Endothelial cell of umbilical vein (primary cell): ENCODE results near the gene LRFN2. TPM values are rescaled to one million over a fixed set of nuclear protein-coding genes. Genes with fewer than 3 reads are reported as not detected.

Source experiments
- BruUV-seq: library from RNA; stranded (reverse); fragments of 400-500 nt; replicated peaks from 2 replicates; lab custom pipeline; 2021; lab: Mats Ljungman, UMichigan
- CTCF ChIA-PET: fragments of 300-600, 350-600 bp; sonication (Branson Sonifier 250); formaldehyde crosslinking; loops from one replicate; lab custom pipeline; 2021; ENCODE audit warnings: antibody characterized with exemption, inconsistent platforms; lab: Charles Lee
- POLR2A ChIA-PET: fragments of 300-600, 350-600 bp; sonication (Branson Sonifier 250); formaldehyde crosslinking; loops from one replicate; lab custom pipeline; 2021; ENCODE audit warnings: antibody characterized with exemption, inconsistent platforms; lab: Charles Lee
- DNase-seq: peaks from one replicate; pipeline ENCODE4 v3.0.0-alpha.2; 2011; ENCODE audit warnings: low read depth, low spot score
- FAIRE-seq: peaks from 2 replicates; lab custom pipeline; 2011; peaks lifted over from hg19 to GRCh38; lab: Jason Lieb, UNC
- H2AFZ ChIP-seq: 2 replicates; pipeline ENCODE4 v1.6.0; 2012; ENCODE audit warnings: low read depth, low read length, control low read depth, inconsistent platforms
- H3K27ac ChIP-seq: 2 replicates; pipeline ENCODE4 v1.5.1; 2011; ENCODE audit warnings: low read depth, mild to moderate bottlenecking, control low read depth, low read length, moderate library complexity; ENCODE audit not compliant: insufficient read depth
- H3K27me3 ChIP-seq, 2 experiments: 2 replicates each; pipeline versions ENCODE4 v1.6.0 to v1.6.1; 2011; ENCODE audit warnings: low read length in 2 of 2, mixed read lengths in 1 of 2; ENCODE audit not compliant: control insufficient read depth in 2 of 2, insufficient read depth in 2 of 2
- H3K36me3 ChIP-seq, 2 experiments: 2 replicates in 1 of 2; 3 replicates in 1 of 2; pipeline ENCODE4 v1.5.1; 2011; ENCODE audit warnings: low read length in 2 of 2, mild to moderate bottlenecking in 1 of 2, moderate library complexity in 1 of 2; ENCODE audit not compliant: control insufficient read depth in 2 of 2, insufficient read depth in 2 of 2; ENCODE audit errors: extremely low read depth in 1 of 2
- H3K4me1 ChIP-seq: 3 replicates; pipeline ENCODE4 v1.5.1; 2011; ENCODE audit warnings: mild to moderate bottlenecking, low read length; ENCODE audit not compliant: control insufficient read depth, insufficient read depth; ENCODE audit errors: extremely low read depth
- H3K4me2 ChIP-seq: 2 replicates; pipeline ENCODE4 v1.6.1; 2011; ENCODE audit warnings: low read length, control low read depth, mixed read lengths; ENCODE audit not compliant: insufficient read depth
- H3K4me3 ChIP-seq, 3 experiments: fragments of 200-600 bp in 1 of 3; sonication (generic), shearing (Covaris generic) in 1 of 3; replicated peaks in 1 of 3; 2 replicates each; pipeline ENCODE4 v1.5.1; 2011 to 2016; ENCODE audit warnings: control low read depth in 3 of 3, low read length in 3 of 3, mild to moderate bottlenecking in 2 of 3, inconsistent platforms in 1 of 3, low read depth in 1 of 3, moderate library complexity in 1 of 3; ENCODE audit not compliant: insufficient read depth in 1 of 3
- H3K79me2 ChIP-seq: 2 replicates; pipeline ENCODE4 v1.6.0; 2012; ENCODE audit warnings: low read length, inconsistent platforms; ENCODE audit not compliant: control insufficient read depth, insufficient read depth
- H3K9ac ChIP-seq: replicated peaks from 2 replicates; pipeline ENCODE3; 2011; ENCODE audit warnings: low read length, control low read depth; ENCODE audit not compliant: insufficient read depth; ENCODE audit errors: extremely low read depth
- H3K9me1 ChIP-seq: replicated peaks from 3 replicates; pipeline ENCODE4 v1.6.0; 2011; ENCODE audit warnings: mild to moderate bottlenecking, low read length; ENCODE audit not compliant: control insufficient read depth, insufficient read depth; ENCODE audit errors: extremely low read depth
- H3K9me3 ChIP-seq: replicated peaks from 2 replicates; pipeline ENCODE4 v1.5.1; 2012; ENCODE audit warnings: low read length, inconsistent platforms; ENCODE audit not compliant: control insufficient read depth, insufficient read depth
- H4K20me1 ChIP-seq: replicated peaks from 2 replicates; pipeline ENCODE3; 2011; ENCODE audit warnings: mild to moderate bottlenecking, low read length; ENCODE audit not compliant: control insufficient read depth, insufficient read depth; ENCODE audit errors: extremely low read depth
- CTCF ChIP-seq, 2 donors: IDR thresholded peaks; 1 replicate in 1 of 2; 2 replicates in 1 of 2; pipeline ENCODE4 v1.5.1; 2011; ENCODE audit warnings: low read length in 2 of 2, mild to moderate bottlenecking in 2 of 2, moderate library complexity in 2 of 2, control low read depth in 1 of 2, inconsistent platforms in 1 of 2, low read depth in 1 of 2; ENCODE audit not compliant: insufficient read depth in 1 of 2; ENCODE audit errors: extremely low read depth in 1 of 2
- EZH2 ChIP-seq: IDR thresholded peaks from 2 replicates; pipeline ENCODE4 v1.6.1; 2012; ENCODE audit warnings: borderline replicate concordance, low read depth, mild to moderate bottlenecking, moderate library complexity, low read length, inconsistent platforms; ENCODE audit not compliant: severe bottlenecking
- FOS ChIP-seq: IDR thresholded peaks from 2 replicates; pipeline ENCODE4 v1.6.1; 2011; ENCODE audit warnings: mild to moderate bottlenecking, low read length, moderate library complexity, borderline replicate concordance; ENCODE audit not compliant: insufficient read depth
- GATA2 ChIP-seq: IDR thresholded peaks from 2 replicates; pipeline ENCODE4 v1.7.0; 2011; ENCODE audit warnings: low read depth, mild to moderate bottlenecking, moderate library complexity, mixed read lengths, low read length; ENCODE audit not compliant: insufficient read length, insufficient read depth
- JUN ChIP-seq: IDR thresholded peaks from 2 replicates; pipeline ENCODE4 v1.6.1; 2011; ENCODE audit warnings: borderline replicate concordance, low read depth; ENCODE audit not compliant: insufficient read length, insufficient read depth
- MYC ChIP-seq: IDR thresholded peaks from one replicate; pipeline ENCODE4 v1.6.1; 2011; ENCODE audit warnings: mild to moderate bottlenecking, low read depth, low read length
- POLR2A ChIP-seq: IDR thresholded peaks from 2 replicates; pipeline ENCODE4 v1.6.1; 2012; ENCODE audit warnings: low read depth, mild to moderate bottlenecking, control low read depth, low read length
- POLR2AphosphoS5 ChIP-seq: IDR thresholded peaks from 2 replicates; pipeline ENCODE4 v1.6.1; 2012; ENCODE audit warnings: low read depth, mild to moderate bottlenecking, control low read depth, low read length, moderate library complexity; ENCODE audit not compliant: insufficient read depth
- dilution Hi-C: fragments of 300-500 bp; cut with MboI; formaldehyde crosslinking; loops from one replicate; pipeline ENCODE4 v1.15.0; 2019; ENCODE audit warnings: low sequenced_read_pairs; ENCODE audit not compliant: extremely low pct_ligation_motif_present
- intact Hi-C: fragments of 100-400 bp; cut with micrococcal nuclease; formaldehyde crosslinking; loops from one replicate; pipeline ENCODE4 v1.10.0; 2022
- polyA plus RNA-seq, 4 experiments: library from polyadenylated mRNA; depleted of rRNA in 3 of 4; stranded (reverse) in 3 of 4; unstranded in 1 of 4; fragments of >200 nt; gene quantifications; 2 replicates each; pipeline versions ENCODE4 v1.2.1 to v1.2.3, GENCODE V29; 2011 to 2012; ENCODE audit warnings: missing spikeins in 1 of 4
- total RNA-seq: library from RNA; stranded (reverse); gene quantifications from 2 replicates; pipeline ENCODE4 v1.2.3, GENCODE V29; 2021
- TF ChIP-seq, protein P1 (sequence below): IDR thresholded peaks from 2 replicates; pipeline ENCODE4 v1.6.1; 2011; ENCODE audit not compliant: insufficient read depth, insufficient read length

LRFN2 gene
- total and polyA plus RNA-seq, 2 donors (not counting 3 experiments of a cell fraction or from before 2014, with no cell fraction given), result not detected

DNA sequence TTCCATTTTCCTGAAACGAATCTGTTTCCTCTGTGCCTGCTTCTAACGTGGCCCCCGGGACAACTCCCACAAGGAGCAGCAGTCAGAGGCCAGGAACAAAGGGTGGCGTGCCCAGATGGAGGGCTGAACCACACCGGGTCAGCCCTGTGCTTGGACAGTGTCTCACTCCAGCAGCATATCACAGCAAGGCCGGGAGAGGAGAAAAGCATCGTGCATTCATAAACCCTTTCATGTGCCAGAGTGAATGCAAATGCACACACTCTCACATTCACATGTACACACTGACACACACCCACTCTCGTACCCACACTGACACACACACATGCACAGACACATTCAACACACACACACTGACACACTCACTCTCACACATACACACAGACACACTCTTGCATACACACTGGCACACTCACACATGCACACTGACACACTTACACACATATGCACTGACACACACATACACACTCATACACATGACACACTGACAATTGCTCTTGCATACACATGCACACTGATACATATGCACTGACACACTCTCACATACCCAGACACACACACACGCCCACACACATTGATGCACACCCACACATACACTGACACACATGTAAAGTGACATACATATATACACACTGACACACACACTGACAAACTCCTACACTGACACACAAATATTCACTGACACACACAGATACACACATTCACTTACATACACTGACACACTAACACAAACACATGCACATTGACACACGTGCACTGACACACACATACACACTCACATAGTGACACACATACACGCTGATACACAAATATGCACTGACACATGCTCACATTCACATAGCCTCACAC is 237.0 kb downstream of the LRFN2 start:
- FAIRE-seq, result no peak
- no peak for DNase-seq
- intact Hi-C loops (no loop called here), dilution Hi-C loops (no loop called here)
- H3K9me3 ChIP-seq, result no peaks in the 10 kb centered on the region
- no TSS peak for BruUV-seq
- H3K9ac ChIP-seq, result no peak overlapping the region
- POLR2A ChIA-PET, result no interaction called here
- no peaks in the 10 kb centered on the region for H3K9me1 ChIP-seq
- no peaks in the 10 kb centered on the region for H3K36me3 ChIP-seq
- H3K27ac ChIP-seq, result no peak overlapping the region
- no peak overlapping the region for H2AFZ ChIP-seq
- no peaks in the 10 kb centered on the region for H4K20me1 ChIP-seq
- no peaks in the 10 kb centered on the region for H3K4me1 ChIP-seq
- no peak overlapping the region for H3K4me2 ChIP-seq
- no peak overlapping the region for H3K4me3 ChIP-seq
- no peaks in the 10 kb centered on the region for H3K79me2 ChIP-seq
- H3K27me3 ChIP-seq, result no peaks in the 10 kb centered on the region
- CTCF ChIA-PET, result no interaction called here
- no peak for TF ChIP-seq GATA2
- TF ChIP-seq EZH2, result no peak
- TF ChIP-seq, protein P1, sequence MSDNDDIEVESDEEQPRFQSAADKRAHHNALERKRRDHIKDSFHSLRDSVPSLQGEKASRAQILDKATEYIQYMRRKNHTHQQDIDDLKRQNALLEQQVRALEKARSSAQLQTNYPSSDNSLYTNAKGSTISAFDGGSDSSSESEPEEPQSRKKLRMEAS, result no peak
- TF ChIP-seq CTCF (IDR thresholded peaks at IDR 0.05; ENCODE audit: extremely low read depth in 1 of 2, insufficient read depth in 1 of 2, low read depth in 1 of 2, low read length in 2 of 2), result no peak
- TF ChIP-seq POLR2A, result no peak
- TF ChIP-seq MYC, result no peak
- no peak for TF ChIP-seq FOS
- TF ChIP-seq JUN, result no peak
- no peak for TF ChIP-seq POLR2AphosphoS5
